NCI-H82 treated with DMSO at 0.1 percent for 48 hours (cell line): Measurements from ENCODE around the gene NFIX.

ENCODE experiments used
- DNase-seq: peaks from one replicate; lab custom pipeline; 2025; ENCODE audit not compliant: unreplicated experiment; lab: John Stamatoyannopoulos, UW

NFIX gene

GRCh38 chr19:13139633-13140311 is 144.5 kb downstream of the NFIX start:
- no peak for DNase-seq

- no peak for DNase-seq
Measured at GRCh38 chr19:13146763-13147563, 151.7 kb downstream of the NFIX start.
